Prostate gland (tissue), 2 donors: ENCODE measurements around the gene PTPRH.

Experiments
- CTCF ChIP-seq, 4 experiments: fragments of 200-600 bp in 2 of 4; fragments of 450-650 bp in 2 of 4; sonication (generic) in 2 of 4; IDR thresholded peaks; 1 replicate in 3 of 4; 2 replicates in 1 of 4; pipeline ENCODE4 v1.5.1; 2016 to 2019; ENCODE audit warnings: antibody characterized with exemption in 4 of 4, mild to moderate bottlenecking in 2 of 4, moderate library complexity in 2 of 4
- POLR2AphosphoS5 ChIP-seq: sonication (generic); formaldehyde crosslinking; IDR thresholded peaks from one replicate; pipeline ENCODE4 v1.6.1; 2017; ENCODE audit warnings: antibody characterized with exemption

DNA sequence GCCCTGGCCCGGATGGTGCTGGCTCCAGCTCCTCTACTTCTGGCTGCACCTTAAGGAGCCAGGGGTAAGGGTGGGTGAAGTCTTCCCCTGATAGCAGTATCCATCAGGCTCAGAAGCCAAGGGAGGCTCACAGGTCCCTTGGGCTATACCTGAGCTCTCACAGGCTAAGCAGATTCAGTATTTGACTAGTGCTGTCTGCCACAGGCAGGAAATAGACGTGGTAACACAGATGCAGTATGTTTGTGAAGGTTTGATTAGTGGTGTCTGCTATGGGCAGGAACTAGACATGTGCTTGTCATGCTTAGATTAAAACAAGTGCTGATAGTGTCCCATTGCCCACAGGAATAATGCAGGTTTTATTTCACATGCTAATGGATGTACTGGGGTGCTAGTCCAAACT lies 33.2 kb downstream of the PTPRH start:
- no peak for TF ChIP-seq CTCF (IDR thresholded peaks at IDR 0.05)
- no peak for TF ChIP-seq POLR2AphosphoS5
